ENCODE data around the gene MAGEB2. TPM values are rescaled to one million over a fixed set of nuclear protein-coding genes. Genes with fewer than 3 reads are reported as not detected.

Gene MAGEB2
- total RNA-seq, 1 donor from 2014 or later: not detected

- Mint-ChIP-seq H3K27ac (ENCODE audit: unreplicated experiment) (no peak overlapping the region), H3K27me3 (ENCODE audit: unreplicated experiment) (peaks cover 10% of the 10 kb centered on the region), H3K4me3 (ENCODE audit: unreplicated experiment) (no peak overlapping the region), H3K4me1 (ENCODE audit: unreplicated experiment) (no peaks in the 10 kb centered on the region), H3K9me3 (ENCODE audit: unreplicated experiment) (no peaks in the 10 kb centered on the region), H3K36me3 (ENCODE audit: unreplicated experiment) (no peaks in the 10 kb centered on the region)
- peak; percentile 42 for TF ChIP-seq CTCF (IDR thresholded peaks at IDR 0.05)
- DNase-seq (ENCODE audit: extremely low spot score, unreplicated experiment): no peak
Measured at GRCh38 chrX:30196322-30196721, 19.0 kb upstream of the MAGEB2 start.

- Mint-ChIP-seq H3K9me3 (ENCODE audit: unreplicated experiment) (no peaks in the 10 kb centered on the region), H3K27me3 (ENCODE audit: unreplicated experiment) (peaks cover 5% of the 10 kb centered on the region), H3K4me3 (ENCODE audit: unreplicated experiment) (no peak overlapping the region), H3K27ac (ENCODE audit: unreplicated experiment) (no peak overlapping the region), H3K36me3 (ENCODE audit: unreplicated experiment) (no peaks in the 10 kb centered on the region), H3K4me1 (ENCODE audit: unreplicated experiment) (no peaks in the 10 kb centered on the region)
- TF ChIP-seq CTCF (IDR thresholded peaks at IDR 0.05): no peak
- DNase-seq (ENCODE audit: extremely low spot score, unreplicated experiment): no peak
Measured at GRCh38 chrX:30212172-30212571, 3.2 kb upstream of the MAGEB2 start.

GRCh38 chrX:30217465-30217864 lies 2.1 kb downstream of the MAGEB2 start:
- no peaks in the 10 kb centered on the region for H3K9me3 Mint-ChIP-seq (ENCODE audit: unreplicated experiment)
- no peak for DNase-seq (ENCODE audit: extremely low spot score, unreplicated experiment)
- H3K4me1 Mint-ChIP-seq (ENCODE audit: unreplicated experiment): no peaks in the 10 kb centered on the region
- no peak overlapping the region for H3K4me3 Mint-ChIP-seq (ENCODE audit: unreplicated experiment)
- H3K27me3 Mint-ChIP-seq (ENCODE audit: unreplicated experiment): no peaks in the 10 kb centered on the region
- H3K36me3 Mint-ChIP-seq (ENCODE audit: unreplicated experiment): no peaks in the 10 kb centered on the region
- no peak for TF ChIP-seq CTCF (IDR thresholded peaks at IDR 0.05)
- H3K27ac Mint-ChIP-seq (ENCODE audit: unreplicated experiment): no peak overlapping the region

- DNase-seq (ENCODE audit: extremely low spot score, unreplicated experiment): no peak
- Mint-ChIP-seq H3K27me3 (ENCODE audit: unreplicated experiment) (no peaks in the 10 kb centered on the region), H3K36me3 (ENCODE audit: unreplicated experiment) (no peaks in the 10 kb centered on the region), H3K4me3 (ENCODE audit: unreplicated experiment) (no peak overlapping the region), H3K27ac (ENCODE audit: unreplicated experiment) (no peak overlapping the region), H3K9me3 (ENCODE audit: unreplicated experiment) (no peaks in the 10 kb centered on the region), H3K4me1 (ENCODE audit: unreplicated experiment) (no peaks in the 10 kb centered on the region)
- TF ChIP-seq CTCF (IDR thresholded peaks at IDR 0.05): no peak
Measured at GRCh38 chrX:30219372-30219771, 4.0 kb downstream of the MAGEB2 start.

GRCh38 chrX:30220661-30221060 lies 5.3 kb downstream of the MAGEB2 start:
- Mint-ChIP-seq H3K9me3 (ENCODE audit: unreplicated experiment) (no peaks in the 10 kb centered on the region), H3K27ac (ENCODE audit: unreplicated experiment) (no peak overlapping the region), H3K4me1 (ENCODE audit: unreplicated experiment) (no peaks in the 10 kb centered on the region), H3K27me3 (ENCODE audit: unreplicated experiment) (no peaks in the 10 kb centered on the region), H3K4me3 (ENCODE audit: unreplicated experiment) (no peak overlapping the region), H3K36me3 (ENCODE audit: unreplicated experiment) (no peaks in the 10 kb centered on the region)
- TF ChIP-seq CTCF (IDR thresholded peaks at IDR 0.05): no peak
- no peak for DNase-seq (ENCODE audit: extremely low spot score, unreplicated experiment)
